ENCODE measurements around the gene CFAP299.

DNA sequence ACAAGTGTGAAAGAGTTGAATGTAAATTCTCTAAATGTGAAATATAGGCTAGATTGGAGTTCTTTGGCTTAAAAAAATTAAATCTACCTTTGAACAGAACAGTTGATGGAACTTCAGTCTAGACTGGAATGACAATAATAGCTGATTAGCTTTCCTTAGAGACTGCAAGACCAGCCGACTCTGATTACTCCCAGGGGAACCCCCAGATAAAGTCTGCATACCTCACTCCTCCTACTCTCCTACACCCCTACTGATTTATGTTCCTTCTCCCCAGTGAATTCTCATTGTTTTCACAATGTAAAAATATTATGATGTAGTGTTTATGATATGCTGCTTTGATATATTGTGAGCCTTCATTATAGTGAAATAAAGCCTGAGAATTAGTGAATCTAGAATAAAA, 241.3 kb downstream of the CFAP299 start:
- TF ChIP-seq POLR2A (IDR thresholded peaks at IDR 0.05), result no peak
- TF ChIP-seq, protein P1, sequence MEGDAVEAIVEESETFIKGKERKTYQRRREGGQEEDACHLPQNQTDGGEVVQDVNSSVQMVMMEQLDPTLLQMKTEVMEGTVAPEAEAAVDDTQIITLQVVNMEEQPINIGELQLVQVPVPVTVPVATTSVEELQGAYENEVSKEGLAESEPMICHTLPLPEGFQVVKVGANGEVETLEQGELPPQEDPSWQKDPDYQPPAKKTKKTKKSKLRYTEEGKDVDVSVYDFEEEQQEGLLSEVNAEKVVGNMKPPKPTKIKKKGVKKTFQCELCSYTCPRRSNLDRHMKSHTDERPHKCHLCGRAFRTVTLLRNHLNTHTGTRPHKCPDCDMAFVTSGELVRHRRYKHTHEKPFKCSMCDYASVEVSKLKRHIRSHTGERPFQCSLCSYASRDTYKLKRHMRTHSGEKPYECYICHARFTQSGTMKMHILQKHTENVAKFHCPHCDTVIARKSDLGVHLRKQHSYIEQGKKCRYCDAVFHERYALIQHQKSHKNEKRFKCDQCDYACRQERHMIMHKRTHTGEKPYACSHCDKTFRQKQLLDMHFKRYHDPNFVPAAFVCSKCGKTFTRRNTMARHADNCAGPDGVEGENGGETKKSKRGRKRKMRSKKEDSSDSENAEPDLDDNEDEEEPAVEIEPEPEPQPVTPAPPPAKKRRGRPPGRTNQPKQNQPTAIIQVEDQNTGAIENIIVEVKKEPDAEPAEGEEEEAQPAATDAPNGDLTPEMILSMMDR (IDR thresholded peaks at IDR 0.05), result no peak
- TF ChIP-seq EP300 (IDR thresholded peaks at IDR 0.05), result no peak

Measured in gastroesophageal sphincter (tissue), 3 donors.